Neural cell (in vitro differentiated cells): ENCODE measurements around the gene ANO1. TPM values are rescaled to one million over a fixed set of nuclear protein-coding genes. Genes with fewer than 3 reads are reported as not detected.
A peak's percentile ranks its signal among the peaks of the same experiment; 100 is the strongest.

Experiments
- H2AFZ ChIP-seq: fragments of 200-600, 300-800 bp; sonication (generic), shearing (Covaris generic); 2 replicates; pipeline ENCODE4 v1.6.0; 2014; ENCODE audit warnings: low read depth, mild to moderate bottlenecking, antibody characterized with exemption, low read length, moderate library complexity
- H3F3A ChIP-seq: fragments of 200-600 bp; shearing (Covaris generic); 2 replicates; pipeline ENCODE4 v1.6.1; 2016; ENCODE audit warnings: mild to moderate bottlenecking, moderate library complexity, mixed read lengths, antibody characterized with exemption, low read length; ENCODE audit not compliant: insufficient read depth, poor library complexity, severe bottlenecking
- H3K27ac ChIP-seq: fragments of 200-600, 300-800 bp; sonication (generic), shearing (Covaris generic); 2 replicates; pipeline ENCODE4 v1.5.1; 2014; ENCODE audit warnings: mild to moderate bottlenecking, low read length, moderate library complexity
- H3K27me3 ChIP-seq: fragments of 300-800, 200-600 bp; sonication (generic), shearing (Covaris generic); 2 replicates; pipeline ENCODE4 v1.6.0; 2014; ENCODE audit warnings: mild to moderate bottlenecking, low read depth, low read length, moderate library complexity; ENCODE audit not compliant: insufficient read depth
- H3K36me3 ChIP-seq: fragments of 300-800, 200-600 bp; sonication (generic), shearing (Covaris generic); 2 replicates; pipeline ENCODE4 v1.5.1; 2014; ENCODE audit warnings: mild to moderate bottlenecking, antibody characterized with exemption, low read length, moderate library complexity; ENCODE audit not compliant: insufficient read depth
- H3K4me2 ChIP-seq: fragments of 300-800, 200-600 bp; sonication (generic), shearing (Covaris generic); 2 replicates; pipeline ENCODE4 v1.6.0; 2014; ENCODE audit warnings: mild to moderate bottlenecking, low read length
- H3K4me3 ChIP-seq: fragments of 300-800, 200-600 bp; sonication (generic), shearing (Covaris generic); 2 replicates; pipeline ENCODE4 v1.5.1; 2014; ENCODE audit warnings: mild to moderate bottlenecking, low read length, moderate library complexity
- H3K79me2 ChIP-seq: fragments of 200-600 bp; shearing (Covaris generic); replicated peaks from 2 replicates; pipeline ENCODE4 v1.6.0; 2014; ENCODE audit warnings: mild to moderate bottlenecking, low read length, moderate library complexity; ENCODE audit not compliant: insufficient read depth
- H3K9ac ChIP-seq: fragments of 300-800, 200-600 bp; sonication (generic), shearing (Covaris generic); 2 replicates; pipeline ENCODE4 v1.6.1; 2016; ENCODE audit warnings: mild to moderate bottlenecking, low read length, mixed read lengths
- H3K9me2 ChIP-seq: fragments of 200-600 bp; shearing (Covaris generic); 2 replicates; pipeline ENCODE4 v1.6.1; 2016; ENCODE audit warnings: mild to moderate bottlenecking, low read length, mixed read lengths; ENCODE audit not compliant: insufficient read depth
- H3K9me3 ChIP-seq: fragments of 200-600, 300-800 bp; sonication (generic), shearing (Covaris generic); 2 replicates; pipeline ENCODE4 v1.6.1; 2016; ENCODE audit warnings: mild to moderate bottlenecking, mixed run types, low read length, moderate library complexity, mixed read lengths
- H4K20me1 ChIP-seq: fragments of 200-600 bp; shearing (Covaris generic); 2 replicates; pipeline ENCODE4 v1.6.1; 2016; ENCODE audit warnings: mild to moderate bottlenecking, mixed run types; ENCODE audit not compliant: insufficient read depth
- EP300 ChIP-seq: fragments of 450-650 bp; conservative IDR thresholded peaks from 2 replicates; pipeline ENCODE4 v1.6.1; 2014; ENCODE audit warnings: antibody characterized with exemption, mild to moderate bottlenecking, moderate library complexity; ENCODE audit not compliant: poor library complexity, severe bottlenecking
- EZH2 ChIP-seq: fragments of 200-600, 300-800 bp; shearing (Covaris generic), sonication (generic); IDR thresholded peaks from 2 replicates; pipeline ENCODE4 v1.6.1; 2014; ENCODE audit warnings: antibody characterized with exemption, low read length, borderline replicate concordance, mild to moderate bottlenecking; ENCODE audit not compliant: insufficient read depth, poor library complexity, severe bottlenecking
- MXI1 ChIP-seq: fragments of 450-650 bp; conservative IDR thresholded peaks from 2 replicates; pipeline ENCODE4 v1.6.1; 2014; ENCODE audit warnings: antibody characterized with exemption, mild to moderate bottlenecking; ENCODE audit not compliant: poor library complexity, severe bottlenecking
- POLR2AphosphoS5 ChIP-seq: IDR thresholded peaks from 2 replicates; pipeline ENCODE4 v1.6.1; 2012
- RAD21 ChIP-seq: fragments of 450-650 bp; conservative IDR thresholded peaks from 2 replicates; pipeline ENCODE4 v1.6.1; 2014; ENCODE audit warnings: antibody characterized with exemption, mild to moderate bottlenecking, moderate library complexity
- REST ChIP-seq: IDR thresholded peaks from 2 replicates; pipeline ENCODE4 v1.6.1; 2012; ENCODE audit warnings: borderline replicate concordance
- SMC3 ChIP-seq: fragments of 450-650 bp; conservative IDR thresholded peaks from 2 replicates; pipeline ENCODE4 v1.6.1; 2014; ENCODE audit warnings: antibody characterized with exemption, mild to moderate bottlenecking, moderate library complexity; ENCODE audit not compliant: poor library complexity
- TAF1 ChIP-seq: IDR thresholded peaks from 2 replicates; pipeline ENCODE4 v1.6.1; 2012; ENCODE audit warnings: low read depth
- polyA plus RNA-seq: library from polyadenylated mRNA; depleted of rRNA; stranded (reverse); fragments of >200 nt; gene quantifications from 2 replicates; pipeline ENCODE4 v1.2.3, GENCODE V29; 2014
- TF ChIP-seq, protein P1 (sequence below): fragments of 450-650 bp; IDR thresholded peaks from 2 replicates; pipeline ENCODE4 v1.5.1; 2014; ENCODE audit warnings: antibody characterized with exemption, mild to moderate bottlenecking, moderate library complexity; ENCODE audit not compliant: poor library complexity, severe bottlenecking

ANO1 gene
- polyA plus RNA-seq, 1 donor from 2014 or later, result not detected

GRCh38 chr11:70142221-70142875 is 64.2 kb downstream of the ANO1 start:
- Histone ChIP-seq H3K4me2 (peak overlapping the region; percentile 70), H3K9ac (peak overlapping the region; percentile 49), H2AFZ (no peak overlapping the region)

GRCh38 chr11:70144262-70144661 is 66.1 kb downstream of the ANO1 start:
- Histone ChIP-seq H3K4me2 (no peak overlapping the region), H3K9me3 (no peaks in the 10 kb centered on the region), H3F3A (peaks cover 15% of the 10 kb centered on the region), H3K4me3 (no peak overlapping the region), H3K79me2 (no peaks in the 10 kb centered on the region), H3K9ac (no peak overlapping the region), H3K27ac (no peak overlapping the region), H3K27me3 (peaks cover 6% of the 10 kb centered on the region), H2AFZ (no peak overlapping the region), H3K36me3 (no peaks in the 10 kb centered on the region), H4K20me1 (no peaks in the 10 kb centered on the region), H3K9me2 (no peaks in the 10 kb centered on the region)
- no peak for TF ChIP-seq SMC3
- no peak for TF ChIP-seq EZH2
- TF ChIP-seq, protein P1, sequence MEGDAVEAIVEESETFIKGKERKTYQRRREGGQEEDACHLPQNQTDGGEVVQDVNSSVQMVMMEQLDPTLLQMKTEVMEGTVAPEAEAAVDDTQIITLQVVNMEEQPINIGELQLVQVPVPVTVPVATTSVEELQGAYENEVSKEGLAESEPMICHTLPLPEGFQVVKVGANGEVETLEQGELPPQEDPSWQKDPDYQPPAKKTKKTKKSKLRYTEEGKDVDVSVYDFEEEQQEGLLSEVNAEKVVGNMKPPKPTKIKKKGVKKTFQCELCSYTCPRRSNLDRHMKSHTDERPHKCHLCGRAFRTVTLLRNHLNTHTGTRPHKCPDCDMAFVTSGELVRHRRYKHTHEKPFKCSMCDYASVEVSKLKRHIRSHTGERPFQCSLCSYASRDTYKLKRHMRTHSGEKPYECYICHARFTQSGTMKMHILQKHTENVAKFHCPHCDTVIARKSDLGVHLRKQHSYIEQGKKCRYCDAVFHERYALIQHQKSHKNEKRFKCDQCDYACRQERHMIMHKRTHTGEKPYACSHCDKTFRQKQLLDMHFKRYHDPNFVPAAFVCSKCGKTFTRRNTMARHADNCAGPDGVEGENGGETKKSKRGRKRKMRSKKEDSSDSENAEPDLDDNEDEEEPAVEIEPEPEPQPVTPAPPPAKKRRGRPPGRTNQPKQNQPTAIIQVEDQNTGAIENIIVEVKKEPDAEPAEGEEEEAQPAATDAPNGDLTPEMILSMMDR, result no peak
- TF ChIP-seq EP300, result no peak
- TF ChIP-seq POLR2AphosphoS5, result no peak
- TF ChIP-seq REST, result no peak
- no peak for TF ChIP-seq MXI1
- TF ChIP-seq RAD21, result no peak
- TF ChIP-seq TAF1, result no peak

More at GRCh38 chr11:70142221-70142875, 64.2 kb downstream of the ANO1 start:
- H3K79me2 ChIP-seq, result no peaks in the 10 kb centered on the region
- H4K20me1 ChIP-seq, result no peaks in the 10 kb centered on the region
- H3K4me3 ChIP-seq, result peak overlapping the region; percentile 58
- peak overlapping the region; percentile 61 for H3K27ac ChIP-seq
- H3K27me3 ChIP-seq, result peaks cover 3% of the 10 kb centered on the region
- no peaks in the 10 kb centered on the region for H3K36me3 ChIP-seq
- no peak for TF ChIP-seq EP300
- no peak for TF ChIP-seq TAF1
- no peak for TF ChIP-seq POLR2AphosphoS5
- no peaks in the 10 kb centered on the region for H3K9me2 ChIP-seq
- H3K9me3 ChIP-seq, result no peaks in the 10 kb centered on the region
- peaks cover 15% of the 10 kb centered on the region for H3F3A ChIP-seq
